WTC11 (cell line): Measurements from ENCODE around the gene CFH. TPM values are rescaled to one million over a fixed set of nuclear protein-coding genes. Genes with fewer than 3 reads are reported as not detected.
"Not testable (repeated sequence)": the region's sequence is repeated elsewhere in the genome, so short reads cannot be mapped to it uniquely, and the experiment has no call there.

ENCODE experiments used
- ATAC-seq: fragments of 200-7000 bp; cut with Tn5 transposase; 2 replicates; pipeline ENCODE4 v1.10.0; 2021; ENCODE audit warnings: mild to moderate bottlenecking, moderate library complexity
- CTCF ChIA-PET: fragments of 300-600 bp; sonication (Branson Sonifier 250); formaldehyde crosslinking; loops from one replicate; lab custom pipeline; 2021; ENCODE audit warnings: antibody characterized with exemption; lab: Charles Lee
- POLR2A ChIA-PET: fragments of 350-600 bp; sonication (Branson Sonifier 250); formaldehyde crosslinking; loops from one replicate; lab custom pipeline; 2021; ENCODE audit warnings: antibody characterized with exemption; lab: Charles Lee
- DNase-seq: peaks from one replicate; pipeline ENCODE4 v3.0.0; 2021; ENCODE audit warnings: low spot score
- H3K27ac Mint-ChIP-seq: 2 replicates; pipeline ENCODE4 v1.8.0; 2021; ENCODE audit warnings: mixed read lengths
- H3K27me3 Mint-ChIP-seq: 2 replicates; pipeline ENCODE4 v1.8.0; 2021; ENCODE audit warnings: low read depth, mild to moderate bottlenecking, moderate library complexity, mixed read lengths
- H3K36me3 Mint-ChIP-seq: 2 replicates; pipeline ENCODE4 v1.8.0; 2021; ENCODE audit warnings: mixed read lengths
- H3K4me1 Mint-ChIP-seq: 2 replicates; pipeline ENCODE4 v1.8.0; 2022; ENCODE audit warnings: mixed read lengths
- H3K4me3 Mint-ChIP-seq: 2 replicates; pipeline ENCODE4 v1.8.0; 2021; ENCODE audit warnings: mild to moderate bottlenecking, moderate library complexity, mixed read lengths
- H3K9me3 Mint-ChIP-seq: 2 replicates; pipeline ENCODE4 v1.8.0; 2021; ENCODE audit warnings: mixed read lengths
- AFF4 ChIP-seq: sonication (generic); formaldehyde crosslinking; IDR thresholded peaks from 2 replicates; pipeline ENCODE4 v1.8.1; 2023; ENCODE audit warnings: mild to moderate bottlenecking, missing genetic modification reagents, borderline replicate concordance
- CDX4 ChIP-seq: fragments of 250-450 bp; sonication (Bioruptor Pico); IDR thresholded peaks from 2 replicates; pipeline ENCODE4 v1.9.0; 2021; ENCODE audit warnings: moderate library complexity, mild to moderate bottlenecking, inconsistent platforms, borderline replicate concordance
- CREB1 ChIP-seq: sonication (generic); formaldehyde crosslinking; IDR thresholded peaks from 2 replicates; pipeline ENCODE4 v1.8.0; 2023; ENCODE audit warnings: mild to moderate bottlenecking, missing genetic modification reagents
- CREM ChIP-seq: sonication (generic); formaldehyde crosslinking; IDR thresholded peaks from 2 replicates; pipeline ENCODE4 v1.8.1; 2022; ENCODE audit warnings: mild to moderate bottlenecking, missing genetic modification reagents, moderate library complexity
- CTCF ChIP-seq: fragments of 200-600 bp; IDR thresholded peaks from 2 replicates; pipeline ENCODE4 v1.8.0; 2022; ENCODE audit warnings: antibody characterized with exemption
- ELF4 ChIP-seq: sonication (generic); formaldehyde crosslinking; IDR thresholded peaks from 2 replicates; pipeline ENCODE4 v1.8.1; 2022; ENCODE audit warnings: low read depth, mild to moderate bottlenecking, moderate library complexity, missing genetic modification reagents
- ESRRA ChIP-seq: sonication (generic); formaldehyde crosslinking; IDR thresholded peaks from 2 replicates; pipeline ENCODE4 v1.8.1; 2022; ENCODE audit warnings: mild to moderate bottlenecking, missing genetic modification reagents, borderline replicate concordance
- ETV6 ChIP-seq: sonication (generic); formaldehyde crosslinking; IDR thresholded peaks from 2 replicates; pipeline ENCODE4 v1.8.1; 2022; ENCODE audit warnings: mild to moderate bottlenecking, missing genetic modification reagents
- FOXP1 ChIP-seq: sonication (generic); formaldehyde crosslinking; IDR thresholded peaks from 2 replicates; pipeline ENCODE4 v1.8.0; 2022; ENCODE audit warnings: missing genetic modification reagents, mild to moderate bottlenecking, moderate library complexity, borderline replicate concordance
- HMGA2 ChIP-seq: fragments of 250-450 bp; sonication (Bioruptor Pico); IDR thresholded peaks from 2 replicates; pipeline ENCODE4 v1.4.0; 2021; ENCODE audit warnings: mild to moderate bottlenecking, moderate library complexity
- KAT7 ChIP-seq: sonication (generic); formaldehyde crosslinking; IDR thresholded peaks from 2 replicates; pipeline ENCODE4 v1.8.1; 2023; ENCODE audit warnings: missing genetic modification reagents, mild to moderate bottlenecking, borderline replicate concordance
- MLX ChIP-seq: sonication (generic); formaldehyde crosslinking; IDR thresholded peaks from 2 replicates; pipeline ENCODE4 v1.8.1; 2023; ENCODE audit warnings: mild to moderate bottlenecking, missing genetic modification reagents, moderate library complexity
- NR3C1 ChIP-seq: sonication (generic); formaldehyde crosslinking; conservative IDR thresholded peaks from 2 replicates; pipeline ENCODE4 v1.8.1; 2023; ENCODE audit warnings: low read depth, mild to moderate bottlenecking, missing genetic modification reagents
- PREB ChIP-seq: sonication (generic); formaldehyde crosslinking; IDR thresholded peaks from 2 replicates; pipeline ENCODE4 v1.8.1; 2022; ENCODE audit warnings: mild to moderate bottlenecking, missing genetic modification reagents, moderate library complexity, borderline replicate concordance
- TEAD4 ChIP-seq: sonication (generic); formaldehyde crosslinking; IDR thresholded peaks from 2 replicates; pipeline ENCODE4 v1.8.0; 2022; ENCODE audit warnings: mild to moderate bottlenecking, missing genetic modification reagents
- ZNF423 ChIP-seq: fragments of 250-450 bp; sonication (Bioruptor Pico); IDR thresholded peaks from 2 replicates; pipeline ENCODE4 v2.1.2; 2022; ENCODE audit warnings: mild to moderate bottlenecking, moderate library complexity
- total RNA-seq: library from RNA; stranded (reverse); gene quantifications from 3 replicates; pipeline ENCODE4 v1.2.3, GENCODE V29; 2021

The CFH gene
- total RNA-seq, 1 experiment from 2014 or later: 0.17 TPM

- peaks cover 13% of the 10 kb centered on the region for H3K36me3 Mint-ChIP-seq
- CTCF ChIA-PET, H3K27me3 Mint-ChIP-seq, POLR2A ChIA-PET, H3K4me1 Mint-ChIP-seq, H3K4me3 Mint-ChIP-seq, DNase-seq, H3K27ac Mint-ChIP-seq: not testable (repeated sequence)
- peaks cover 21% of the 10 kb centered on the region for H3K9me3 Mint-ChIP-seq
- TF ChIP-seq CTCF: peak; percentile 18; the same call in 1 of the 2 replicates
- peak; percentile 84 for ATAC-seq
These were observed 91.4 kb downstream of the CFH start for GRCh38 chr1:196743244-196743643.

- H3K9me3 Mint-ChIP-seq, ATAC-seq, H3K4me1 Mint-ChIP-seq, POLR2A ChIA-PET, DNase-seq, H3K27me3 Mint-ChIP-seq, CTCF ChIA-PET, H3K36me3 Mint-ChIP-seq, H3K4me3 Mint-ChIP-seq, H3K27ac Mint-ChIP-seq: not testable (repeated sequence)
These were observed 113.3 kb downstream of the CFH start for GRCh38 chr1:196765019-196765740.

- H3K27me3 Mint-ChIP-seq, CTCF ChIA-PET, H3K4me3 Mint-ChIP-seq, H3K4me1 Mint-ChIP-seq, H3K36me3 Mint-ChIP-seq, H3K9me3 Mint-ChIP-seq, POLR2A ChIA-PET, ATAC-seq, H3K27ac Mint-ChIP-seq, DNase-seq: not testable (repeated sequence)
These were observed 118.0 kb downstream of the CFH start for GRCh38 chr1:196769823-196770222.

- Mint-ChIP-seq H3K9me3 (no peaks in the 10 kb centered on the region), H3K27me3 (no peaks in the 10 kb centered on the region), H3K4me1 (no peaks in the 10 kb centered on the region), H3K4me3 (no peak overlapping the region), H3K27ac (no peak overlapping the region), H3K36me3 (no peaks in the 10 kb centered on the region)
- ChIA-PET CTCF (no interaction called here), POLR2A (no interaction called here)
- no peak for ATAC-seq
- DNase-seq: no peak
- no peak for TF ChIP-seq HMGA2 (CRISPR knock-in tag)
- no peak for TF ChIP-seq TEAD4 (CRISPR knock-in tag)
- no peak for TF ChIP-seq ZNF423 (CRISPR knock-in tag)
- no peak for TF ChIP-seq NR3C1 (CRISPR knock-in tag)
- TF ChIP-seq CREM: no peak
- TF ChIP-seq KAT7 (CRISPR knock-in tag): no peak
- no peak for TF ChIP-seq AFF4 (CRISPR knock-in tag)
- no peak for TF ChIP-seq ETV6 (CRISPR knock-in tag)
- no peak for TF ChIP-seq ESRRA (CRISPR knock-in tag)
- TF ChIP-seq FOXP1 (CRISPR knock-in tag): no peak
- no peak for TF ChIP-seq CDX4 (CRISPR knock-in tag)
- no peak for TF ChIP-seq PREB (CRISPR knock-in tag)
- no peak for TF ChIP-seq ELF4 (CRISPR knock-in tag)
- no peak for TF ChIP-seq CREB1 (CRISPR knock-in tag)
- no peak for TF ChIP-seq MLX (CRISPR knock-in tag)
These were observed 121.9 kb downstream of the CFH start for GRCh38 chr1:196773713-196774112.
